Kidney epithelial cell (primary cell): ENCODE results near the gene DNAH12. TPM values are rescaled to one million over a fixed set of nuclear protein-coding genes. Genes with fewer than 3 reads are reported as not detected.

Source experiments
- DNase-seq: peaks from one replicate; pipeline ENCODE4 v3.0.0-alpha.2; 2010; ENCODE audit warnings: low read depth
- H3K27me3 ChIP-seq: 2 replicates; pipeline ENCODE4 v1.6.0; 2011; ENCODE audit warnings: low read length; ENCODE audit not compliant: control insufficient read depth, insufficient read depth
- H3K36me3 ChIP-seq: 2 replicates; pipeline ENCODE4 v1.5.1; 2011; ENCODE audit warnings: low read length; ENCODE audit not compliant: control insufficient read depth, insufficient read depth
- H3K4me3 ChIP-seq: 2 replicates; pipeline ENCODE4 v1.5.1; 2011; ENCODE audit warnings: low read depth, mild to moderate bottlenecking, control low read depth, low read length
- total RNA-seq: library from RNA; depleted of rRNA; stranded (reverse); fragments of >200 nt; gene quantifications from 2 replicates; pipeline ENCODE4 v1.2.3, GENCODE V29; 2015
- TF ChIP-seq, protein P1 (sequence below): IDR thresholded peaks from 2 replicates; pipeline ENCODE4 v1.5.1; 2011; ENCODE audit warnings: mild to moderate bottlenecking, moderate library complexity, low read length, control low read depth, inconsistent platforms; ENCODE audit not compliant: insufficient read depth, poor library complexity, severe bottlenecking

Gene DNAH12, protein sequence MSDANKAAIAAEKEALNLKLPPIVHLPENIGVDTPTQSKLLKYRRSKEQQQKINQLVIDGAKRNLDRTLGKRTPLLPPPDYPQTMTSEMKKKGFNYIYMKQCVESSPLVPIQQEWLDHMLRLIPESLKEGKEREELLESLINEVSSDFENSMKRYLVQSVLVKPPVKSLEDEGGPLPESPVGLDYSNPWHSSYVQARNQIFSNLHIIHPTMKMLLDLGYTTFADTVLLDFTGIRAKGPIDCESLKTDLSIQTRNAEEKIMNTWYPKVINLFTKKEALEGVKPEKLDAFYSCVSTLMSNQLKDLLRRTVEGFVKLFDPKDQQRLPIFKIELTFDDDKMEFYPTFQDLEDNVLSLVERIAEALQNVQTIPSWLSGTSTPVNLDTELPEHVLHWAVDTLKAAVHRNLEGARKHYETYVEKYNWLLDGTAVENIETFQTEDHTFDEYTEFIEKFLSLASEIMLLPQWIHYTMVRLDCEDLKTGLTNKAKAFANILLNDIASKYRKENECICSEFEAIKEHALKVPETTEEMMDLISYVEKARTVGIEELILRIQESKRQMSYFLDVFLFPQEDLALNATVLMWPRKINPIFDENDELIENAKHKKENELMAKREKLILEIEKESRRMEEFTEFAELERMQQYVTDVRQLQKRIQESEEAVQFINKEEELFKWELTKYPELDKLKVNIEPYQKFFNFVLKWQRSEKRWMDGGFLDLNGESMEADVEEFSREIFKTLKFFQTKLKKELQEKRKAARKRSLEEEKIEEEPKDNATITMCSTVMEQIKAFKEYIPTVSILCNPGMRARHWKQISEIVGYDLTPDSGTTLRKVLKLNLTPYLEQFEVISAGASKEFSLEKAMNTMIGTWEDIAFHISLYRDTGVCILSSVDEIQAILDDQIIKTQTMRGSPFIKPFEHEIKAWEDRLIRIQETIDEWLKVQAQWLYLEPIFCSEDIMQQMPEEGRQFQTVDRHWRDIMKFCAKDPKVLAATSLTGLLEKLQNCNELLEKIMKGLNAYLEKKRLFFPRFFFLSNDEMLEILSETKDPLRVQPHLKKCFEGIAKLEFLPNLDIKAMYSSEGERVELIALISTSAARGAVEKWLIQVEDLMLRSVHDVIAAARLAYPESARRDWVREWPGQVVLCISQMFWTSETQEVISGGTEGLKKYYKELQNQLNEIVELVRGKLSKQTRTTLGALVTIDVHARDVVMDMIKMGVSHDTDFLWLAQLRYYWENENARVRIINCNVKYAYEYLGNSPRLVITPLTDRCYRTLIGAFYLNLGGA (N-terminal part only)
- 0.41 TPM in 1 of 2 replicates, not detected in the other for total RNA-seq

DNA sequence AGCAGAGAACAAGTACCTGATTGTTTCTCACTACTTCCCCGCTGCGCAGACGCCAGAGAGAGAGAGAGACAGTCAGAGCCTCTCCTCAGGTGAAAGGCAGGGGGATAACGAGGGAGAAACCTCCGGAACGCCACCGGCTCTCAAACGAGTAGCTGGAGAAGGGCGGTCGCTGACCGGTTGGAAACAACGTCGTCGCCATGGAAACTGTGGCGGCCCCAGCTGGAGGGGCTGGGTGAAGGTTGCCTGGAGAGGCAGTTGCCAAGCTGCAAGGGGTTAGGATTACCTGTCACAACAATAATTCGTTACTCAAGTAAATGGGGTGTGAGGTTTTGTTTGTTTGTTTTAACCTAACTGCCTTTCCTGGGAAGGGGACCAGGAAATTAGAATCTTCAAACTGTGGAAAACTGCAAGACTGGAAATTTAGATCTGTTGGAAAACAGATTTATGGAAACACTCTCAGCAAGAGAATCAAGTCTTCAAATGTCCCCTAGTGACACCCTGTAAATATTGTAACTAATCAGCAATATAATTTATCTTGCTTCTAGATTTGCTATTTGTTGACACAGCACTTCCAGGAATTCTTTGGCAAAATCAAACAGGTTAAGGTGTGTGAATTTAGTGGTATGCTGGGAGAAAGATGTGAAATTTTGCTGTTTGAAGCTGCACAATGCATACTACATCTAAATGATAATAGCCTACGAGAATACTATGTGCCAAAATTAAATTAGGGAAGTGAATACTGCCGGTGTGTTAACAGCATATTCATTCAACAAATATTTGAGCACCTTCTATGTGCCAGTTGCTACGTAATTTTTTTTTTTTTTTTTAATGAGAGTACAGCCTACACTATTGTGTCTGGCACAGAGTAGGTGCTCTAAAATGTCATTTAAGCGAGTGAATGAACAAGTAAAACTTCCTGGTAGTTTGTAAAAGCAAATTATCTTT lies at the start of gene DNAH12:
TSS of gene DNAH12 (minus strand) at position 164 of the 945 bp plus-strand sequence. CDS start 1,474 bp downstream, outside the sequence.
- H3K27me3 ChIP-seq: no peaks in the 10 kb centered on the region
- TF ChIP-seq, protein P1, sequence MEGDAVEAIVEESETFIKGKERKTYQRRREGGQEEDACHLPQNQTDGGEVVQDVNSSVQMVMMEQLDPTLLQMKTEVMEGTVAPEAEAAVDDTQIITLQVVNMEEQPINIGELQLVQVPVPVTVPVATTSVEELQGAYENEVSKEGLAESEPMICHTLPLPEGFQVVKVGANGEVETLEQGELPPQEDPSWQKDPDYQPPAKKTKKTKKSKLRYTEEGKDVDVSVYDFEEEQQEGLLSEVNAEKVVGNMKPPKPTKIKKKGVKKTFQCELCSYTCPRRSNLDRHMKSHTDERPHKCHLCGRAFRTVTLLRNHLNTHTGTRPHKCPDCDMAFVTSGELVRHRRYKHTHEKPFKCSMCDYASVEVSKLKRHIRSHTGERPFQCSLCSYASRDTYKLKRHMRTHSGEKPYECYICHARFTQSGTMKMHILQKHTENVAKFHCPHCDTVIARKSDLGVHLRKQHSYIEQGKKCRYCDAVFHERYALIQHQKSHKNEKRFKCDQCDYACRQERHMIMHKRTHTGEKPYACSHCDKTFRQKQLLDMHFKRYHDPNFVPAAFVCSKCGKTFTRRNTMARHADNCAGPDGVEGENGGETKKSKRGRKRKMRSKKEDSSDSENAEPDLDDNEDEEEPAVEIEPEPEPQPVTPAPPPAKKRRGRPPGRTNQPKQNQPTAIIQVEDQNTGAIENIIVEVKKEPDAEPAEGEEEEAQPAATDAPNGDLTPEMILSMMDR: peak; percentile 3
- DNase-seq: peak; percentile 29
- H3K4me3 ChIP-seq: peak within 1 kb of the TSS; percentile 46
- no peaks in the 10 kb centered on the region for H3K36me3 ChIP-seq

DNA sequence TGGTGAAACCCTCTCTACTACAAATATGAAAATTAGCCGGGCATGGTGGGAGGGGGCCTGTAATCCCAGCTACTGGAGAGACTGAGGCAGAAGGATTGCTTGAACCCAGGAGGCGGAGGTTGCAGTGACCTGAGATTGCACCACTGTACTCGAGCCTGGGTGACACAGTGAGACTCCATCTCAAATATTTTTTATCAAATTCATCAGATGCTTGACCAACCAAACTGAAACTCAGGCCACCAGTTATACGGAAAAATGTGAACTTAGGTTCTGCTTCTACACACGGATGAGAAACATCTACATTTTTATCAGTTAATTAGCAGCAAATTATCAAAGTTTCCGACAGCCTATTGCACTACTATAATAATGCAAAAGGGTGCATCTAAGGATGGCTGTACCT lies 48.2 kb upstream of the DNAH12 start:
- no peaks in the 10 kb centered on the region for H3K36me3 ChIP-seq
- TF ChIP-seq, protein P1: no peak
- no peak for DNase-seq
- no peak overlapping the region for H3K4me3 ChIP-seq
- H3K27me3 ChIP-seq: no peaks in the 10 kb centered on the region

DNA sequence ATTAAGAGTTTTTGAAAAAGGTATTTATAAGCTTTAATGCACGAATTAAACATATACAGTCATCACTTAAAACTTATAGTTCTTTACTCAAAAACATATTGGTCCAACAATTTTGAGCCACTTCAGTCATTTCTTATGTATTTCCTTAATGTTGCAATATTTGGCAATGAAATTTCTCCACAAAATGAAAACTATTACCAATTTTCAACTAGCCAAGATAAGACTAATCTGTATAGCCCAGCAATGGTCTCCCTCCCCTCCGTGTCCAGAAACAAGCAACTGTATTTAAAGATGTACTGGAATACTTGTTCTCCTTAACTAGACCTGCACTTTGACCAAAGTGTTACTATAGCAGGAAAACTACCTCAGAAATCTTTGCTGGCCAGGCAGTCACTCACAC lies 43.8 kb upstream of the DNAH12 start:
- Histone ChIP-seq H3K36me3 (no peaks in the 10 kb centered on the region), H3K4me3 (no peak overlapping the region)
- no peak for DNase-seq

DNA sequence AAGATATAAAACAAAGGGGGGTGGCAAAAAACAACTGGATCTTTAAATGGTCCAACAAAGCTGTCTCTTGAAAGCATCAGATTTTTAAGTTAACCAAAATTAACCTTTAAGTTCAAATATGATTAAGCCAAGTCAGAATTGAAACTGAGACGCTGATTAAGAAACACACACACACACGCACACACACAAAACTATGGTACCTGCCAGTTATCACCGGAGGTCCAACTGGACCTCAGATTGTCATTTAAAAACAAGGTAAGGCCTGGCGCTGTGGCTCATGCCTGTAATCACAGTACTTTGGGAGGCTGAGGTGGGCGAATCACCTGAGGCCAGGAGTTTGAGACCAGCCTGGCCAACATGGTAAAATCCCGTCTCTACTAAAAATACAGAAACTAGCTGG lies 42.6 kb upstream of the DNAH12 start:
- H3K36me3 ChIP-seq: no peaks in the 10 kb centered on the region
- H3K27me3 ChIP-seq: no peaks in the 10 kb centered on the region
- TF ChIP-seq, protein P1: no peak
- H3K4me3 ChIP-seq: no peak overlapping the region
- DNase-seq: no peak

More for the DNA sequence above, 43.8 kb upstream of the DNAH12 start:
- no peaks in the 10 kb centered on the region for H3K27me3 ChIP-seq
- TF ChIP-seq, protein P1: no peak

DNA sequence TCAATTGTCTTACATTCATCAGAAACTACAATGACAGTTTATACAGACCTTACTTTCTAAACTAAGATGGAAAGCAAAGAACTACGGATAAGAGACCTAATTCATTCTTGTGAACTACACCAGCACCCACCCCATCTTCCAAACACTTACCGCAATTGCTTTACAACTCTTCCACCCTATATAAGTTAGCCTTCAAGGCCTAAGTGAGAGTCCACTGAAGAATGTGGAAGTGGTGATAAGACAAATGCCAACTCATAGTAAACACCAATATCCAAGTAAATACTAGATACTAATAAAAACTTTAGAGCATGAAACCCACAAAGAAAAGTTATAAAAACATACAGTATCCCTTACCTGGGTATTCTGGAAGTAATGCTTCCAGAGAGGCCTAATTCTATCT lies 39.4 kb upstream of the DNAH12 start:
- H3K36me3 ChIP-seq: no peaks in the 10 kb centered on the region

More for the DNA sequence above, 39.4 kb upstream of the DNAH12 start:
- Histone ChIP-seq H3K27me3 (no peaks in the 10 kb centered on the region), H3K4me3 (no peak overlapping the region)
- TF ChIP-seq, protein P1: no peak
- DNase-seq: no peak
